Prostate gland (tissue), 2 donors: ENCODE results near the gene SKA2. TPM values are rescaled to one million over a fixed set of nuclear protein-coding genes. Genes with fewer than 3 reads are reported as not detected.

Source experiments
- DNase-seq: peaks from one replicate; pipeline ENCODE4 v3.0.0-alpha.2; 2019; ENCODE audit warnings: low spot score
- H3K27ac ChIP-seq, 2 donors: fragments of 200-600 bp; sonication (generic); 2 replicates each; pipeline ENCODE4 v1.5.1; 2017 to 2019
- H3K27me3 ChIP-seq: fragments of 200-600 bp; sonication (generic); replicated peaks from 2 replicates; pipeline ENCODE4 v1.5.1; 2019; ENCODE audit not compliant: insufficient read depth
- H3K36me3 ChIP-seq, 2 donors: fragments of 200-600 bp; sonication (generic); 1 replicate in 1 of 2; 2 replicates in 1 of 2; pipeline versions ENCODE4 v1.5.1 to v1.8.1; 2017 to 2019
- H3K4me1 ChIP-seq: fragments of 200-600 bp; sonication (generic); replicated peaks from 2 replicates; pipeline ENCODE4 v1.5.1; 2019
- H3K4me3 ChIP-seq, 2 donors: fragments of 200-600 bp; sonication (generic); 2 replicates each; pipeline ENCODE4 v1.5.1; 2017 to 2019
- H3K9me3 ChIP-seq: fragments of 200-600 bp; sonication (generic); 2 replicates; pipeline ENCODE4 v1.5.1; 2017
- POLR2A ChIP-seq: fragments of 450-650 bp; IDR thresholded peaks from one replicate; pipeline ENCODE4 v1.6.1; 2016; ENCODE audit warnings: antibody characterized with exemption, mild to moderate bottlenecking
- POLR2AphosphoS5 ChIP-seq: sonication (generic); formaldehyde crosslinking; IDR thresholded peaks from one replicate; pipeline ENCODE4 v1.6.1; 2017; ENCODE audit warnings: antibody characterized with exemption
- WGBS: methylation state at CpG from one replicate; pipeline ENCODE4 v1.1.5; 2018; 5-methylcytosine and 5-hydroxymethylcytosine counted together
- intact Hi-C: fragments of 100-400 bp; cut with DNase I; formaldehyde crosslinking; loops from one replicate; pipeline ENCODE4 v1.14.2; 2022
- total RNA-seq, 2 donors: library from RNA; depleted of rRNA; stranded (reverse); fragments of >200 nt; gene quantifications; one replicate each; pipeline ENCODE4 v1.1.0, GENCODE V29; 2016
- TF ChIP-seq, protein P1 (sequence below), 4 experiments: fragments of 200-600 bp in 2 of 4; fragments of 450-650 bp in 2 of 4; sonication (generic) in 2 of 4; IDR thresholded peaks; 1 replicate in 3 of 4; 2 replicates in 1 of 4; pipeline ENCODE4 v1.5.1; 2016 to 2019; ENCODE audit warnings: antibody characterized with exemption in 4 of 4, mild to moderate bottlenecking in 2 of 4, moderate library complexity in 2 of 4

The SKA2 gene
- total RNA-seq, 2 donors from 2014 or later = 24.5 to 55.0 TPM

- no peaks in the 10 kb centered on the region for H3K9me3 ChIP-seq
- 68% methylated on average over 2 of the region's 2 CpGs for WGBS
These were observed 11.0 kb upstream of the SKA2 start for GRCh38 chr17:59165933-59166342.

DNA sequence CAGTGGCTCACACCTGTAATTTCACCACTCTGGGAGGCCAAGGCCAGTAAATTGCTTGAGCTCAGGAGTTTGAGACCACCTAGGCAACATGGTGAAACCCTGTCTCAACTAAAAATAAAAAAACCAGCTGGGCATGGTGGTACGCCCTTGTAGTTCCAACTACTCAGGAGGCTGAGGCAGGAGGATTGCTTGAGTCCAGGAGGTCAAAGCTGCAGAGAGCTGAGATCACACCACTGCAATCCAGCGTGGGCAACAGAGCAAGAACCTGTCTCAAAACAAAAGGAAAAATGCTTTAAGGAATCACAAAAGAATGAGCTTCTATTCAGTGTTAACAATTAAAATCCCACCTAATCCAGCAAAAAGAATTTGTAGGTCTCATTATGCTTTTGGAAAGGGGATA, 6.5 kb upstream of the SKA2 start:
- Histone ChIP-seq H3K36me3 (no peaks in the 10 kb centered on the region), H3K4me3 (no peak overlapping the region), H3K27ac (no peak overlapping the region), H3K27me3 (no peaks in the 10 kb centered on the region), H3K9me3 (no peaks in the 10 kb centered on the region), H3K4me1 (no peaks in the 10 kb centered on the region)
- TF ChIP-seq POLR2A (no peak), POLR2AphosphoS5 (no peak)
- TF ChIP-seq, protein P1, sequence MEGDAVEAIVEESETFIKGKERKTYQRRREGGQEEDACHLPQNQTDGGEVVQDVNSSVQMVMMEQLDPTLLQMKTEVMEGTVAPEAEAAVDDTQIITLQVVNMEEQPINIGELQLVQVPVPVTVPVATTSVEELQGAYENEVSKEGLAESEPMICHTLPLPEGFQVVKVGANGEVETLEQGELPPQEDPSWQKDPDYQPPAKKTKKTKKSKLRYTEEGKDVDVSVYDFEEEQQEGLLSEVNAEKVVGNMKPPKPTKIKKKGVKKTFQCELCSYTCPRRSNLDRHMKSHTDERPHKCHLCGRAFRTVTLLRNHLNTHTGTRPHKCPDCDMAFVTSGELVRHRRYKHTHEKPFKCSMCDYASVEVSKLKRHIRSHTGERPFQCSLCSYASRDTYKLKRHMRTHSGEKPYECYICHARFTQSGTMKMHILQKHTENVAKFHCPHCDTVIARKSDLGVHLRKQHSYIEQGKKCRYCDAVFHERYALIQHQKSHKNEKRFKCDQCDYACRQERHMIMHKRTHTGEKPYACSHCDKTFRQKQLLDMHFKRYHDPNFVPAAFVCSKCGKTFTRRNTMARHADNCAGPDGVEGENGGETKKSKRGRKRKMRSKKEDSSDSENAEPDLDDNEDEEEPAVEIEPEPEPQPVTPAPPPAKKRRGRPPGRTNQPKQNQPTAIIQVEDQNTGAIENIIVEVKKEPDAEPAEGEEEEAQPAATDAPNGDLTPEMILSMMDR (IDR thresholded peaks at IDR 0.05) = no peak
- no peak for DNase-seq
- intact Hi-C loops = no loop called here
- 97% methylated on average over 2 of the region's 2 CpGs for WGBS

More at GRCh38 chr17:59165933-59166342, 11.0 kb upstream of the SKA2 start:
- Histone ChIP-seq H3K27ac (no peak overlapping the region), H3K27me3 (no peaks in the 10 kb centered on the region), H3K4me3 (no peak overlapping the region), H3K36me3 (no peaks in the 10 kb centered on the region), H3K4me1 (no peaks in the 10 kb centered on the region)
- no peak for DNase-seq
- TF ChIP-seq, protein P1 (IDR thresholded peaks at IDR 0.05) = peak in 1 of 4 experiments; percentile 36
- TF ChIP-seq POLR2A = no peak
- no peak for TF ChIP-seq POLR2AphosphoS5
- intact Hi-C loops = no loop called here

- no peak for DNase-seq
- no peak for TF ChIP-seq POLR2A
- TF ChIP-seq, protein P1 (IDR thresholded peaks at IDR 0.05) = no peak
- no peak for TF ChIP-seq POLR2AphosphoS5
- Histone ChIP-seq H3K27me3 (no peaks in the 10 kb centered on the region), H3K9me3 (no peaks in the 10 kb centered on the region), H3K36me3 (no peaks in the 10 kb centered on the region), H3K4me3 (no peak overlapping the region), H3K4me1 (no peaks in the 10 kb centered on the region), H3K27ac (no peak overlapping the region)
- 94% methylated on average over 9 of the region's 9 CpGs for WGBS
- intact Hi-C loops = no loop called here
These were observed 5.4 kb upstream of the SKA2 start for GRCh38 chr17:59160157-59161025.

DNA sequence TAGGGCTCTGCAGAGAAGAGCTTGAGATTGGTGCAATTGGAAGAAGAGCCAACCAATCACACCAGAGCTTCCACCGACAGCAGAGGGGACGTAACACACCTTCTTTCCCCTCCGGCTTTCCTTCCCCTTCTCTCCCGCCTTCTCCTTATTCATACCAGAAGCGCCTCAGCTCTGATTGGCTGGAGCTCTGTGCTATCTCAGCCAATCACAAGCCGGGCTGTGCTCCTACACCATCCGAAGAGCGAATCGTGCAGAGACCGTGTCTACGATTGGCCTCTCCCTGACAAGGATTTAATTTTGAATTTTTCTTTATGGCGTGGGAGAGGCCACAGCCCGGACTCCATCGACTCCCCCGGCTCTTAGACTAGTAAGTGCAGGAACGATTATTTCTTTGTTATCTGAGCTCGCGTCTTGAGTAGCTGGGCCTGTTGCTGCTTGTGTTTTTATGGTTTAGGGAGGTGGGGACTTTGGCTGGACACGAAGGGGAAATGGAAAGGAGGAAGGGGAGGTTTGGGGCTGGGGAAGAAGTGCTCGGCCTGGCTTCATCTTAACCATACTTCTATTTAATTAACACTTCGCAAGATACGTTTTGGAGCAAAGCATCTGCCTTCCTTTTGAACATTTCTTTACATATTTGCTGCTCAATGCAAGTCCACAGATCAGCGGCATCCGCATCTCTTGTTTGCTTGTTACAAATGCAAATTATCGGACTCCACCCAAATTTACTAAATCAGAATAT, 622 bp upstream of the SKA2 start, which contains the start of gene PRR11:
TSS of gene PRR11 (plus strand) at position 308 of the 739 bp plus-strand sequence. CDS start 14,007 bp downstream, outside the sequence.
- WGBS = under 1% methylated on average over 25 of the region's 25 CpGs

More for the DNA sequence above, 622 bp upstream of the SKA2 start, which contains the start of gene PRR11:
- peak within 1 kb of the TSS; percentile 54 to 71 for H3K4me3 ChIP-seq
- no peaks in the 10 kb centered on the region for H3K27me3 ChIP-seq
- intact Hi-C loops = loop anchor here (5.0 to 10.0 kb wide), 2 partner anchors 48 to 641 kb away; partner anchors contain the start of genes MTMR4 and TRIM37
- H3K4me1 ChIP-seq = no peaks in the 10 kb centered on the region
- peak within 1 kb of the TSS; percentile 82 to 86 for H3K27ac ChIP-seq
- H3K9me3 ChIP-seq = no peaks in the 10 kb centered on the region
- TF ChIP-seq POLR2AphosphoS5 = peak; percentile 87
- no peak for TF ChIP-seq POLR2A
- TF ChIP-seq, protein P1 (IDR thresholded peaks at IDR 0.05) = no peak
- H3K36me3 ChIP-seq = no peaks in the 10 kb centered on the region
- DNase-seq = peak; percentile 99
